DOHH2 (cell line): ENCODE results near the gene PPP1R8.

ENCODE experiments used
- H3F3A ChIP-seq: fragments of 200-600 bp; sonication (generic), shearing (Covaris generic); 2 replicates; pipeline ENCODE4 v1.6.0; 2016; ENCODE audit warnings: antibody characterized with exemption, mild to moderate bottlenecking; ENCODE audit not compliant: control insufficient read depth, insufficient read depth
- H3K27ac ChIP-seq: fragments of 200-600 bp; sonication (generic); 2 replicates; pipeline ENCODE4 v1.5.1; 2014; ENCODE audit warnings: low read depth, mild to moderate bottlenecking, low read length, moderate library complexity
- H3K27me3 ChIP-seq: fragments of 200-600 bp; sonication (generic); 2 replicates; pipeline ENCODE4 v1.6.1; 2014; ENCODE audit warnings: mild to moderate bottlenecking, low read length, mixed read lengths; ENCODE audit not compliant: control insufficient read depth
- H3K36me3 ChIP-seq: fragments of 200-600 bp; sonication (generic); 2 replicates; pipeline ENCODE4 v1.6.1; 2014; ENCODE audit warnings: mild to moderate bottlenecking, low read length, moderate library complexity, mixed read lengths; ENCODE audit not compliant: control insufficient read depth
- H3K4me1 ChIP-seq: fragments of 200-600 bp; sonication (generic); 2 replicates; pipeline ENCODE4 v1.6.1; 2014; ENCODE audit warnings: mild to moderate bottlenecking, low read length, mixed read lengths; ENCODE audit not compliant: control insufficient read depth
- H3K4me2 ChIP-seq: fragments of 200-600 bp; sonication (generic); 2 replicates; pipeline ENCODE4 v1.6.0; 2014; ENCODE audit warnings: mild to moderate bottlenecking, low read length, moderate library complexity
- H3K4me3 ChIP-seq: fragments of 200-600 bp; sonication (generic); 2 replicates; pipeline ENCODE4 v1.5.1; 2014; ENCODE audit warnings: mild to moderate bottlenecking, low read length, mixed read lengths
- H3K79me2 ChIP-seq: fragments of 200-600 bp; sonication (generic); 2 replicates; pipeline ENCODE4 v1.6.1; 2014; ENCODE audit warnings: mild to moderate bottlenecking, low read length, mixed read lengths; ENCODE audit not compliant: control insufficient read depth
- H3K9me2 ChIP-seq: fragments of 200-600 bp; sonication (generic); replicated peaks from 2 replicates; pipeline ENCODE4 v1.6.1; 2014; ENCODE audit warnings: mild to moderate bottlenecking, low read length, mixed read lengths; ENCODE audit not compliant: control insufficient read depth
- H3K9me3 ChIP-seq: fragments of 200-600 bp; sonication (generic); 2 replicates; pipeline ENCODE4 v1.6.1; 2014; ENCODE audit warnings: antibody characterized with exemption, low read length, mixed read lengths; ENCODE audit not compliant: control insufficient read depth, insufficient read depth
- H4K20me1 ChIP-seq: fragments of 200-600 bp; sonication (generic); 2 replicates; pipeline ENCODE4 v1.6.0; 2014; ENCODE audit warnings: low read depth, mild to moderate bottlenecking, antibody characterized with exemption, low read length, moderate library complexity; ENCODE audit not compliant: control insufficient read depth, insufficient read depth
- EZH2phosphoT487 ChIP-seq: fragments of 200-600 bp; sonication (generic); IDR thresholded peaks from 2 replicates; pipeline ENCODE4 v1.6.1; 2017; ENCODE audit warnings: borderline replicate concordance, mild to moderate bottlenecking, antibody characterized with exemption, low read length, moderate library complexity, mixed read lengths
- TF ChIP-seq, protein P1 (sequence below): fragments of 200-600 bp; sonication (generic); IDR thresholded peaks from one replicate; pipeline ENCODE4 v1.5.1; 2014; ENCODE audit warnings: antibody characterized with exemption, mild to moderate bottlenecking, low read depth, low read length; ENCODE audit not compliant: poor library complexity, severe bottlenecking

Gene PPP1R8

DNA sequence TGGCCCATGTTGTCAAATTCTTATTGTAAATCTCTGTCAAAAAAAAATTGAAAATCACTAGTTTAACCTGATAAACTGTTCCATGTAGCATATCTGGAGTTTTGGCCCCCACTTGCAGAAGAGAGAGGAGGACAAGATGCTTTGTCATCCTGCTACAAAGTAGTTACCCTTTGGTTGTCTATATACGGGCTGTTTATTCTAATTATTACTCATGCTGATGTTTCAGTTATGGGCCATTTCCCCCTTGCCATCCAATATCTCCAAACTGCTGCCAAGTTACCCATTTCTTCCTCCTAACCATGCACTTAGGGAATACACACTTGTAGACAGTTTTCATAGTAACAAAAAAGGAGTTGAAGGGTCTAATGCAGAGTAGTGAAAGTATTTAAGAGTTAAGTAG is 35.0 kb upstream of the PPP1R8 start:
- Histone ChIP-seq H3K4me1 (no peaks in the 10 kb centered on the region), H3K27me3 (no peaks in the 10 kb centered on the region), H3K36me3 (peaks cover 58% of the 10 kb centered on the region), H3K4me2 (no peak overlapping the region), H4K20me1 (no peaks in the 10 kb centered on the region), H3K79me2 (no peaks in the 10 kb centered on the region), H3K9me2 (no peaks in the 10 kb centered on the region), H3K27ac (no peak overlapping the region), H3K9me3 (no peaks in the 10 kb centered on the region), H3K4me3 (no peak overlapping the region), H3F3A (peaks cover 4% of the 10 kb centered on the region; the same call in 1 of the 2 replicates)
- TF ChIP-seq, protein P1, sequence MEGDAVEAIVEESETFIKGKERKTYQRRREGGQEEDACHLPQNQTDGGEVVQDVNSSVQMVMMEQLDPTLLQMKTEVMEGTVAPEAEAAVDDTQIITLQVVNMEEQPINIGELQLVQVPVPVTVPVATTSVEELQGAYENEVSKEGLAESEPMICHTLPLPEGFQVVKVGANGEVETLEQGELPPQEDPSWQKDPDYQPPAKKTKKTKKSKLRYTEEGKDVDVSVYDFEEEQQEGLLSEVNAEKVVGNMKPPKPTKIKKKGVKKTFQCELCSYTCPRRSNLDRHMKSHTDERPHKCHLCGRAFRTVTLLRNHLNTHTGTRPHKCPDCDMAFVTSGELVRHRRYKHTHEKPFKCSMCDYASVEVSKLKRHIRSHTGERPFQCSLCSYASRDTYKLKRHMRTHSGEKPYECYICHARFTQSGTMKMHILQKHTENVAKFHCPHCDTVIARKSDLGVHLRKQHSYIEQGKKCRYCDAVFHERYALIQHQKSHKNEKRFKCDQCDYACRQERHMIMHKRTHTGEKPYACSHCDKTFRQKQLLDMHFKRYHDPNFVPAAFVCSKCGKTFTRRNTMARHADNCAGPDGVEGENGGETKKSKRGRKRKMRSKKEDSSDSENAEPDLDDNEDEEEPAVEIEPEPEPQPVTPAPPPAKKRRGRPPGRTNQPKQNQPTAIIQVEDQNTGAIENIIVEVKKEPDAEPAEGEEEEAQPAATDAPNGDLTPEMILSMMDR = no peak
- no peak for TF ChIP-seq EZH2phosphoT487

- no peaks in the 10 kb centered on the region for H3K4me1 ChIP-seq
- TF ChIP-seq EZH2phosphoT487 = no peak
- TF ChIP-seq, protein P1 = no peak
- no peak overlapping the region for H3K4me2 ChIP-seq
- no peaks in the 10 kb centered on the region for H3K27me3 ChIP-seq
- H3K4me3 ChIP-seq = no peak overlapping the region
- H3K9me2 ChIP-seq = no peaks in the 10 kb centered on the region
- no peaks in the 10 kb centered on the region for H3K79me2 ChIP-seq
- H3K36me3 ChIP-seq = peaks cover 56% of the 10 kb centered on the region
- no peak overlapping the region for H3K27ac ChIP-seq
- no peaks in the 10 kb centered on the region for H3K9me3 ChIP-seq
- H4K20me1 ChIP-seq = no peaks in the 10 kb centered on the region
- H3F3A ChIP-seq = peaks cover 6% of the 10 kb centered on the region; the same call in 1 of the 2 replicates
These were observed 25.8 kb upstream of the PPP1R8 start for GRCh38 chr1:27804791-27805190.

DNA sequence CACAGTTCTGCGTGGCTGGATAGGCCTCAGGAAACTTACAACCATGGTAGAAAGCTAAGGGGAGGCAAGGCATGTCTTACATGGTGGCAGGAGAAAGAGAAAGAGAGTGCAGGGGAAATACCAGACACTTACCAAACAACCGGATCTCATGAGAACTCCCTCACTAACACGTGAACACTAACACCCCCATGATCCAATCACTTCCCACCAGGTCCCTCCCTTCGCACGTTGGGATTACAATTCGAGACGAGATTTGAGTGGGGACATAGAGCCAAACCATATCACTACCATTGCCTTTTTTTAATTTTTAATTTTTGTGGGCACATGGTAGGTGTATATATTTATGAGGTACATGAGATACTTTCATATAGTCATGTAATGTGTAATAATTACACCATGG is 23.8 kb upstream of the PPP1R8 start:
- Histone ChIP-seq H4K20me1 (no peaks in the 10 kb centered on the region), H3K27me3 (no peaks in the 10 kb centered on the region), H3K9me2 (no peaks in the 10 kb centered on the region), H3K4me1 (no peaks in the 10 kb centered on the region), H3K27ac (no peak overlapping the region), H3K36me3 (peaks cover 42% of the 10 kb centered on the region), H3F3A (peaks cover 6% of the 10 kb centered on the region; the same call in 1 of the 2 replicates), H3K79me2 (no peaks in the 10 kb centered on the region), H3K4me2 (no peak overlapping the region), H3K4me3 (no peak overlapping the region), H3K9me3 (no peaks in the 10 kb centered on the region)
- TF ChIP-seq EZH2phosphoT487 = no peak
- TF ChIP-seq, protein P1 = no peak
